ENCODE measurements around the gene LMAN1L. TPM values are rescaled to one million over a fixed set of nuclear protein-coding genes. Genes with fewer than 3 reads are reported as not detected.

The LMAN1L gene
- total and polyA plus RNA-seq, 4 donors, result 0.11 to 0.29 TPM; not detected in 2

DNA sequence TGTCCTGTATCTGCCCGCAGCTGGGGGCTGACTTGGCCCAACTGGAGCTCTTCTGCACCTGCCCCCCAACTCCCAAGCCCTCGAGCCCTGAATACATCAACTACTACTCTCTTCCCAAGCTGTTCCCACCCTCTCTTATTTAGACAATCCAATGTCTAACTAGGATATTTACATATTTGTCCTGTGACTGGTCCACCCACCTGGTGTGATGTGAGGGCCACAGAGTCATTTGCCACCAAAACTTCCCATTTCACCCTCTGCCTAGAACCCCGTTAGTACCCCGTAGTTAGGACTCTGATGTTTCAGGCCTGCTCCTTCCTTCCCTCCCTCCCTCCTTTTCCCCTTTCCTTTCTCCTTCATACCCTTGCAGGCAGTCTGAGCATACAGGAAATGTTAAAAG lies 20.2 kb downstream of the LMAN1L start:
- Histone ChIP-seq H3K27ac (ENCODE audit: low read depth, low read length) (no peak overlapping the region), H3K4me1 (ENCODE audit: control insufficient read depth, insufficient read depth, low read length) (peaks cover 25% of the 10 kb centered on the region), H3K27me3 (ENCODE audit: control insufficient read depth, insufficient read depth, low read length) (peaks cover 12% of the 10 kb centered on the region), H3K4me3 (ENCODE audit: low read depth, low read length) (no peak overlapping the region), H3K9me3 (ENCODE audit: control insufficient read depth, insufficient read depth, low read length) (no peaks in the 10 kb centered on the region), H3K36me3 (ENCODE audit: control insufficient read depth, insufficient read depth, low read length) (peaks cover 31% of the 10 kb centered on the region)
- WGBS (ENCODE audit: insufficient coverage), result 53% methylated on average over 2 of the region's 4 CpGs
- no peak for DNase-seq (ENCODE audit: low read depth in 4 of 6, low spot score in 6 of 6)

DNA sequence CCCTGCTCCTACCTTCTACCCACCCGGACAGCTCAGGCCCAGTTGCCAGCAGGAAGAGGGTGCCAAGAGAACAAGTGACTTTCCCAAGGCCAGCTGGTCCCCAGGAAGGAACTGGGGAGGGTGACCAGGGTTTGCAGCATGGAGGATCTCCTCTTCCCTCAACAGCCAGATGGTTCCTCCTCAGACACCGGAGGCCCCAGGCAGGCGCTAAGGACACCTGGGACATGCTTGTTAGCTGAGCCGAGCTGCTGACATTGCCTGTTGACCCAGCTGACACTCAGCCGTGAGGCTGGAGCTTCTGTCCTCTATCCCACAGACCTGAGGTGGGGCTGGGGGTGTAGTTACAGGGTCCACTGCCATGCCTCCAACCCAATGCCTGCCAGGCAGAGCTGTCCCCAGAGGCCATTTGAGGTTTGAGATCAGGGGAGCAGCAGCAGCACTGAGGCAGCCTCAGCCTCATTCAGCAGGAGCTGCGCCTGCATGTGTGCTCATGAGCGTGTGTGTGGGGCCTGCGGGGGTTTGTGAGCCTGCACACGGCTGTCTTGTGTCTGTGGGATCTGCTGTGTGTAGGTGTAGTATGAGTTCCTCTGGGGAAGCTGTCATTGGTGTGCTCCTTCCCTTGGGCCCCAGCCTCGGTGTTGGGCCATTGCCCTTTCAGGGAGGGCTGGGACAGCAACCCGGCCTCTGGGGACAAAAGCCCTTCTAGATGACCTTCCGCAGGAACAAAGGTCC lies 20.9 kb downstream of the LMAN1L start:
- H3K36me3 ChIP-seq (ENCODE audit: control insufficient read depth, insufficient read depth, low read length), result peaks cover 39% of the 10 kb centered on the region
- H3K4me3 ChIP-seq (ENCODE audit: low read depth, low read length), result no peak overlapping the region
- peaks cover 25% of the 10 kb centered on the region for H3K4me1 ChIP-seq (ENCODE audit: control insufficient read depth, insufficient read depth, low read length)
- no peaks in the 10 kb centered on the region for H3K9me3 ChIP-seq (ENCODE audit: control insufficient read depth, insufficient read depth, low read length)
- H3K27me3 ChIP-seq (ENCODE audit: control insufficient read depth, insufficient read depth, low read length), result peaks cover 4% of the 10 kb centered on the region
- WGBS (ENCODE audit: insufficient coverage), result 66% methylated on average over 11 of the region's 12 CpGs
- DNase-seq (ENCODE audit: low read depth in 4 of 6, low spot score in 6 of 6), result no peak
- no peak overlapping the region for H3K27ac ChIP-seq (ENCODE audit: low read depth, low read length)

- WGBS (ENCODE audit: insufficient coverage), result 44% methylated on average over 4 of the region's 5 CpGs
- Histone ChIP-seq H3K4me3 (ENCODE audit: low read depth, low read length) (no peak overlapping the region), H3K4me1 (ENCODE audit: control insufficient read depth, insufficient read depth, low read length) (peaks cover 28% of the 10 kb centered on the region), H3K9me3 (ENCODE audit: control insufficient read depth, insufficient read depth, low read length) (no peaks in the 10 kb centered on the region), H3K36me3 (ENCODE audit: control insufficient read depth, insufficient read depth, low read length) (peaks cover 57% of the 10 kb centered on the region), H3K27me3 (ENCODE audit: control insufficient read depth, insufficient read depth, low read length) (no peaks in the 10 kb centered on the region), H3K27ac (ENCODE audit: low read depth, low read length) (no peak overlapping the region)
- DNase-seq (ENCODE audit: low read depth in 4 of 6, low spot score in 6 of 6), result no peak
These were observed 22.7 kb downstream of the LMAN1L start for GRCh38 chr15:74835312-74835823.

GRCh38 chr15:74836846-74837245 lies 24.2 kb downstream of the LMAN1L start:
- Histone ChIP-seq H3K36me3 (ENCODE audit: control insufficient read depth, insufficient read depth, low read length) (peaks cover 69% of the 10 kb centered on the region), H3K4me1 (ENCODE audit: control insufficient read depth, insufficient read depth, low read length) (peaks cover 26% of the 10 kb centered on the region), H3K4me3 (ENCODE audit: low read depth, low read length) (no peak overlapping the region), H3K9me3 (ENCODE audit: control insufficient read depth, insufficient read depth, low read length) (no peaks in the 10 kb centered on the region), H3K27me3 (ENCODE audit: control insufficient read depth, insufficient read depth, low read length) (no peaks in the 10 kb centered on the region), H3K27ac (ENCODE audit: low read depth, low read length) (no peak overlapping the region)
- no peak for DNase-seq (ENCODE audit: low read depth in 4 of 6, low spot score in 6 of 6)
- 86% methylated on average over 5 of the region's 7 CpGs for WGBS (ENCODE audit: insufficient coverage)

DNA sequence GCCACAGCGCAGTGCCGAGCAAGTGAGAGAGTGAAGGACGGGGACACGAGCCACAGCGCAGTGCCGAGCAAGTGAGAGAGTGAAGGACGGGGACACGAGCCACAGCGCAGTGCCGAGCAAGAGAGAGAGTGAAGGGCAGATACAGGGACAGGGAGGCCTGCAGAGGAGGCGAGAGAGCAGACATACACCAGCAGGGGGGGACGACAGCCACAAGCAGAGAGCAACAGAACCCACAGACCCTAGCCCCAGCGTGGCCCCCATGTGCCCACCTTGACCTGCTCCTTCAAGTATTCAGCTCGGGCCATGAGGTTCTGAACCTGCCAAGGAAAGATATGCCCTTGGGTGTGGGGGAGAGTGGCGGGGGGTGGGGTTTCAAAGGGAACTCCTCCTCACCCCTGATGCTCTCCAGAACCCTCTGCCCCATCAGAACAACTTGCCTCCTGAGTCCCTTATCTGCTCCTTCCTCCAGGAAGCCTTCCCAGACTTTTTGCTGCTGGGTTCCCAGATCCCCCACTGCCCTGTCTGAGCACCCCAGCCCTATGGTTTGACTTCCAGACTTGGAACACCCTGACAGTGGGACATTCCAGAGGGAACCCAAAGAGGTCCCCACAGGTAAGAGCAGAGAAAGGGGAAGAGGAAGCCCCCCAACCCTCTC lies 25.0 kb downstream of the LMAN1L start:
- no peak overlapping the region for H3K27ac ChIP-seq (ENCODE audit: low read depth, low read length)
- WGBS (ENCODE audit: insufficient coverage), result 83% methylated on average over 11 of the region's 15 CpGs
- peaks cover 31% of the 10 kb centered on the region for H3K4me1 ChIP-seq (ENCODE audit: control insufficient read depth, insufficient read depth, low read length)
- peaks cover 71% of the 10 kb centered on the region for H3K36me3 ChIP-seq (ENCODE audit: control insufficient read depth, insufficient read depth, low read length)
- H3K4me3 ChIP-seq (ENCODE audit: low read depth, low read length), result no peak overlapping the region
- no peaks in the 10 kb centered on the region for H3K27me3 ChIP-seq (ENCODE audit: control insufficient read depth, insufficient read depth, low read length)
- DNase-seq (ENCODE audit: low read depth in 4 of 6, low spot score in 6 of 6), result no peak
- no peaks in the 10 kb centered on the region for H3K9me3 ChIP-seq (ENCODE audit: control insufficient read depth, insufficient read depth, low read length)

GRCh38 chr15:74838137-74838516 lies 25.5 kb downstream of the LMAN1L start:
- H3K27me3 ChIP-seq (ENCODE audit: control insufficient read depth, insufficient read depth, low read length), result no peaks in the 10 kb centered on the region
- 98% methylated on average over 5 of the region's 10 CpGs for WGBS (ENCODE audit: insufficient coverage)
- H3K36me3 ChIP-seq (ENCODE audit: control insufficient read depth, insufficient read depth, low read length), result peaks cover 71% of the 10 kb centered on the region
- no peak overlapping the region for H3K4me3 ChIP-seq (ENCODE audit: low read depth, low read length)
- no peak for DNase-seq (ENCODE audit: low read depth in 4 of 6, low spot score in 6 of 6)
- peaks cover 33% of the 10 kb centered on the region for H3K4me1 ChIP-seq (ENCODE audit: control insufficient read depth, insufficient read depth, low read length)
- no peaks in the 10 kb centered on the region for H3K9me3 ChIP-seq (ENCODE audit: control insufficient read depth, insufficient read depth, low read length)
- H3K27ac ChIP-seq (ENCODE audit: low read depth, low read length), result no peak overlapping the region

DNA sequence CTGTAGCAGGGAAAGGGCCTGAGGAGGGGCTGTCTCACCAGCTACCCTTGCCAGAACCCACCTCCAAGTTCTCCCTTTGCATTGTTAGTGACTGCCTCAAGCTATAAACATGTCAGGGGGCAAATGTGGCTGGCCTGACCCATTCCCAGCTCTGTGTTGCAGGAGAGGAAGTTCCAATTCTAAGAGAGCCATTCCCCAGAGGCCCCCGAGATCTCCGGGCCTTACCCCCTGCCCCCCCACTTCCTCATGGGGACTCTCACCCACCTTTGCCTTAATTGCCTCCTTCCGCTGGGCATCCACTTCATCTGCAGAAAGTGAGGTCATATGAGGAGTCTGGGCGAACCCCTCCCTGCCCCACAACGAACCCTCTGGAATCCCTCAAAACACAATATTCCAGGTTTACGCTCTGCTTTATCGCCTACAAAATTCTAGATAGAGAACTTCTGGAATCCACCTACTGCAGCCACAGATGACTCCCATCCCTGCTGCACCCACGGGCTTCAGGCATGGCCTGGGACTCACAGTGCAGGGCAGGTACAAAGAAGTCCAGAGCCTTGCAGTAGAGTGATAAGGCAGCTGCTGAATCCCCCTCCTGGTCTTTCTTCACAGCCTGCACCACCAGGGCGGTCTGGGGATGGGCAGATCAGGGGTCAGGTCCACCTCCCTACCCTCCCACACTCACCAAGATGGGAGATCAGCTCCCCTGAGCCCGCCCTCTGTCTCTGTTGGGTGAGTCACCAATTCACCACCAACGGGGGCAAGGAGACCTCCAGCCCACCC lies 26.3 kb downstream of the LMAN1L start:
- Histone ChIP-seq H3K9me3 (ENCODE audit: control insufficient read depth, insufficient read depth, low read length) (no peaks in the 10 kb centered on the region), H3K27me3 (ENCODE audit: control insufficient read depth, insufficient read depth, low read length) (no peaks in the 10 kb centered on the region), H3K27ac (ENCODE audit: low read depth, low read length) (no peak overlapping the region), H3K4me3 (ENCODE audit: low read depth, low read length) (no peak overlapping the region), H3K4me1 (ENCODE audit: control insufficient read depth, insufficient read depth, low read length) (peaks cover 37% of the 10 kb centered on the region), H3K36me3 (ENCODE audit: control insufficient read depth, insufficient read depth, low read length) (peaks cover 74% of the 10 kb centered on the region)
- DNase-seq (ENCODE audit: low read depth in 4 of 6, low spot score in 6 of 6), result no peak
- WGBS (ENCODE audit: insufficient coverage), result 94% methylated on average over 7 of the region's 11 CpGs

DNA sequence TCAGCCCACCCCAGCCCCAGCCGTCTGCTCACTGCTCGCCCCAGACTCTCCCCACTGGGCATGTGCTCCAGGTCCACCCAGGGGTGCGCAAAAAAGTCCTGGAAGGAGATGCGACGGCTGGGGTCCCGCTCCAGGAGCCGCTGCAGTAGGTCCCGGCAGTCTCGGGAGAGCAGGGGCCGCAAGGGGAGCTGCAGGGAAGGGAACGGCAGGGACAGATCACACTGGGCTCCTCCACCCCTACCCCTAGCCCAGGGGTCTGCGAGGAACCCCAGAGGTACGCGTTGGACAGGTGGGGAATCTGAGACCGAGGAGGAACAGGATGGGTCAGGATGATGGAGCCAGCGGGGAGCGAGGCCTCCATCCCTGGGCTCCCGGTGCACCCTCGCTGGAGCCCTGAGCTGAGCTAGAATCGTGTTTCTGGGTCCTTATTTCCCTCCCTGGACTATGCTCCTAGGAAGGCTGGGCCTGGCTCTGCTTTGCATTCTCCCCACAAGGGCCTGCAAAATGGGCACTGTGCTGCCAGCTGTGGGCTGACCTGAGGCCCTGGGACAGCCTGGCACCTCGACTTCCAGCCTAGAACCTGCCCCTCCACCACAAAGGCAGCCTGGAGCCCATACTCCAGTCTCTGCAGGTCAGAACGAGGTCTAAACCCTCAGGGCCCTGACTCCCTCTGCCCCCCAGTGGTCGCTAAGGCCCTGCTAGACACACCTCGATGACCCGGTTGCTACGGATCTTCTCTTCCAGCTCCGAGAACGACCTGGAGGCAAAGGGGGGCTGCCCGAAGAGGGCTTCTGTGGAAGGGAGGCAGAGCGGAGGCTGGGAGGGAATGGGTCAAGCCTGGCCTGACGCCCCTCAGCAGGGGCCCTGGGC lies 27.1 kb downstream of the LMAN1L start:
- H3K9me3 ChIP-seq (ENCODE audit: control insufficient read depth, insufficient read depth, low read length), result no peaks in the 10 kb centered on the region
- H3K27me3 ChIP-seq (ENCODE audit: control insufficient read depth, insufficient read depth, low read length), result no peaks in the 10 kb centered on the region
- H3K27ac ChIP-seq (ENCODE audit: low read depth, low read length), result no peak overlapping the region
- peaks cover 44% of the 10 kb centered on the region for H3K4me1 ChIP-seq (ENCODE audit: control insufficient read depth, insufficient read depth, low read length)
- WGBS (ENCODE audit: insufficient coverage), result 76% methylated on average over 28 of the region's 31 CpGs
- peaks cover 76% of the 10 kb centered on the region for H3K36me3 ChIP-seq (ENCODE audit: control insufficient read depth, insufficient read depth, low read length)
- no peak for DNase-seq (ENCODE audit: low read depth in 4 of 6, low spot score in 6 of 6)
- H3K4me3 ChIP-seq (ENCODE audit: low read depth, low read length), result no peak overlapping the region
